CD4-positive, alpha-beta T cell treated with Interleukin-2 at 100 ng/mL for 4 hours (primary cell): Measurements from ENCODE around the gene UBE4B.
A peak's percentile ranks its signal among the peaks of the same experiment; 100 is the strongest.

Experiments used
- DNase-seq: peaks from one replicate; pipeline ENCODE4 v3.0.0-alpha.2; 2020; ENCODE audit warnings: low spot score

The UBE4B gene

GRCh38 chr1:10117132-10117531 lies 84.4 kb downstream of the UBE4B start:
- no peak for DNase-seq

- DNase-seq: no peak
These were observed 85.1 kb downstream of the UBE4B start for GRCh38 chr1:10117865-10118264.

- no peak for DNase-seq
These were observed 88.9 kb downstream of the UBE4B start for GRCh38 chr1:10121688-10122087.

GRCh38 chr1:10122926-10123325 lies 90.2 kb downstream of the UBE4B start:
- no peak for DNase-seq

GRCh38 chr1:10128101-10128765 lies 95.5 kb downstream of the UBE4B start:
- no peak for DNase-seq

GRCh38 chr1:10132316-10132715 lies 99.6 kb downstream of the UBE4B start:
- no peak for DNase-seq

GRCh38 chr1:10132852-10133251 lies 100.1 kb downstream of the UBE4B start:
- DNase-seq: no peak

- no peak for DNase-seq
These were observed 108.2 kb downstream of the UBE4B start for GRCh38 chr1:10140981-10141380.

GRCh38 chr1:10143961-10144485 lies 111.3 kb downstream of the UBE4B start:
- DNase-seq: no peak

- no peak for DNase-seq
These were observed 113.6 kb downstream of the UBE4B start for GRCh38 chr1:10146391-10146790.

GRCh38 chr1:10149231-10149630 lies 116.5 kb downstream of the UBE4B start:
- no peak for DNase-seq

GRCh38 chr1:10152709-10153284 lies 120.0 kb downstream of the UBE4B start:
- peak; percentile 28 for DNase-seq

- DNase-seq: no peak
These were observed 122.4 kb downstream of the UBE4B start for GRCh38 chr1:10155087-10155712.

GRCh38 chr1:10160173-10160572 lies 127.4 kb downstream of the UBE4B start:
- no peak for DNase-seq

GRCh38 chr1:10160907-10161490 lies 128.2 kb downstream of the UBE4B start:
- DNase-seq: no peak

GRCh38 chr1:10161541-10162290 lies 129.0 kb downstream of the UBE4B start:
- DNase-seq: no peak

GRCh38 chr1:10168912-10169514 lies 136.3 kb downstream of the UBE4B start:
- no peak for DNase-seq

- DNase-seq: peak; percentile 31
These were observed 137.4 kb downstream of the UBE4B start for GRCh38 chr1:10170239-10170574.

- DNase-seq: no peak
These were observed 138.5 kb downstream of the UBE4B start for GRCh38 chr1:10171105-10171767.

GRCh38 chr1:10171995-10172669 lies 139.4 kb downstream of the UBE4B start:
- no peak for DNase-seq

GRCh38 chr1:10173582-10173981 lies 140.8 kb downstream of the UBE4B start:
- no peak for DNase-seq
